Activated naive CD8-positive, alpha-beta T cell treated with anti-CD3 and anti-CD28 coated beads, Interleukin-2, amount 50 U/mL, for 24 hours (primary cell): ENCODE measurements around the gene MANEA.
"Not testable (repeated sequence)": the region's sequence is repeated elsewhere in the genome, so short reads cannot be mapped to it uniquely, and the experiment has no call there.

Source experiments
- ATAC-seq: fragments of 150-1000 bp; cut with Tn5 transposase; one replicate; pipeline ENCODE4 v1.10.0; 2021
- DNase-seq: peaks from one replicate; pipeline ENCODE4 v3.0.0; 2021
- H3K27ac Mint-ChIP-seq: one replicate; pipeline ENCODE4 v1.8.0; 2021; ENCODE audit warnings: mild to moderate bottlenecking, mixed read lengths
- H3K27me3 Mint-ChIP-seq: one replicate; pipeline ENCODE4 v1.8.0; 2021; ENCODE audit warnings: mixed read lengths
- H3K36me3 Mint-ChIP-seq: one replicate; pipeline ENCODE4 v1.8.0; 2021; ENCODE audit warnings: low read depth, mixed read lengths
- H3K4me1 Mint-ChIP-seq: one replicate; pipeline ENCODE4 v1.8.0; 2021; ENCODE audit warnings: mixed read lengths
- H3K4me3 Mint-ChIP-seq: one replicate; pipeline ENCODE4 v1.8.0; 2021; ENCODE audit warnings: mild to moderate bottlenecking, moderate library complexity, mixed read lengths
- H3K9me3 Mint-ChIP-seq: one replicate; pipeline ENCODE4 v1.8.0; 2021; ENCODE audit warnings: mixed read lengths

MANEA gene

DNA sequence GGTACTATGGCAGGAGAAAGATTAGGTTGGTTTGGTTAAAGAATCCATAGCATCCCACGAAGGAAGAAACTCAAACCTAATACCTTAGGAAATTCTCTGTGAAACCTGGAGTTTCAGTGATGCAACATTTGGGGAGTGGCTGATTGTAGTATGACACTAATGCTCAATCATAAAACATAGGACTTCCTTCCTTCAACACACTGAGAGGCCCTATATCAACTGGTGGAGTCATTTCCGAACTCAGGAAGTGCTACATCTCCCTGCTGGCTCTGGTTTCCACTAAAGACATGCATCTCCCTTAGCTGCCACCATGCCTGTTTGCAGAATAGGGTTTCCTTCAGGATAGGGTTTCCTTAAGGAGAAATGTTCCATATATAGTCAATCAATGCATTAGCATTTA, 5.2 kb upstream of the MANEA start:
- H3K4me1 Mint-ChIP-seq = peaks cover 20% of the 10 kb centered on the region
- no peak for DNase-seq
- no peak overlapping the region for H3K4me3 Mint-ChIP-seq
- H3K27ac Mint-ChIP-seq = no peak overlapping the region
- ATAC-seq = no peak
- H3K36me3 Mint-ChIP-seq = no peaks in the 10 kb centered on the region
- no peaks in the 10 kb centered on the region for H3K27me3 Mint-ChIP-seq
- H3K9me3 Mint-ChIP-seq = no peaks in the 10 kb centered on the region

DNA sequence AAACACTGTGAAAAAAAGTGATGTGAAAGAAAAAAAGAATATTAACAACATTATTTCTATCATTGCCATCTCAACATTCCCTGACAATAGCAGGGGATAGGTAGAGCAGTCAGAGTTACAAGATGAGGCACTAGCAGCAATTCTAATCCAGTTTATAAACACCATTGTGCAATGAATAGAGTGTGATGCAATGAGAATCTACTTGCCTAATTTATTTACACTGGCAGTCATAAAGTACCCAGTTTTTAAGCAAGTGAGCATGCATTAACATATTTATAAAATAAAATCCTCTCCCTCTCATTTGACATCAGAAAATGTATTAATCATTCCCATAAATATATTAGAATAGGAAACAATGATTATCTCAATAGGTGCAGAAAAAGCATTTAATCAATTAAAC, 2.5 kb upstream of the MANEA start:
- no peak for DNase-seq
- Mint-ChIP-seq H3K36me3 (peaks cover 8% of the 10 kb centered on the region), H3K4me3 (peak overlapping the region; percentile 97), H3K9me3 (no peaks in the 10 kb centered on the region), H3K27me3 (no peaks in the 10 kb centered on the region), H3K27ac (no peak overlapping the region), H3K4me1 (peaks cover 39% of the 10 kb centered on the region)
- no peak for ATAC-seq

GRCh38 chr6:95576218-95576997, 927 bp upstream of the MANEA start:
- H3K4me1 Mint-ChIP-seq = peaks cover 37% of the 10 kb centered on the region
- H3K27ac Mint-ChIP-seq = peak overlapping the region; percentile 98
- DNase-seq (no peak), ATAC-seq (no peak)
- no peaks in the 10 kb centered on the region for H3K9me3 Mint-ChIP-seq
- no peaks in the 10 kb centered on the region for H3K27me3 Mint-ChIP-seq
- peaks cover 8% of the 10 kb centered on the region for H3K36me3 Mint-ChIP-seq
- H3K4me3 Mint-ChIP-seq = peak overlapping the region; percentile 97

DNA sequence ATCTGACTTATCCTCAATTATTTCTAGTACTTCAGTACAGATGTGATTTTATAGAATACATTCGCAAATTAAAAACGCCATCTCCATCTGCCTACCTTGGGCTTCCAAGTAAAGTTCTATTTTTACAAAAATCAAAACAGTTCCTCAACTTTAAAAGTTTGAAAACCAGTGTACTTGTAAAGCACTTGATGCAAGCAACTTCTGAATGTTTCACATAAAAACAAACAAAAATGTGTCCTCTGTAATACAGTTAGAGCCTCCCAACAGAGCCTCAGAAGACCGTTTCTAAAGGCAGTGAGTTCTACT, 384 bp upstream of the MANEA start:
- Mint-ChIP-seq H3K36me3 (peaks cover 10% of the 10 kb centered on the region), H3K4me1 (peaks cover 37% of the 10 kb centered on the region), H3K9me3 (no peaks in the 10 kb centered on the region), H3K4me3 (peak overlapping the region; percentile 97), H3K27ac (peak overlapping the region; percentile 98), H3K27me3 (no peaks in the 10 kb centered on the region)
- DNase-seq (no peak), ATAC-seq (no peak)

DNA sequence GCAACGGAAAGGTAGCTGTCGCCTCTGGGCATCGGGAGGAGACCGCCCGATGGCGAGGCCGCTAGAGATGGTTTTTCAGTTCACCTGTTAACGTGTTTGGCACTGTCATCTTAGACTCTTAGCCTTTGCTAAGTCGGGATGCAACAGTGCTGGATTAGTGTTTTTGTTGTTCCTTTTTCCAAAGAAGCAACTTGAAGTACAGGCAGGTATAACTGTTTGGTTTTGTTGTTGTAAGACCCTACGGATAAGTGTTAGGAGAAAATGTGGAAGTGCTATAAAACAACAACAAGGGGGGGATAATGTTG, 723 bp downstream of the MANEA start:
- H3K36me3 Mint-ChIP-seq = peaks cover 16% of the 10 kb centered on the region
- H3K9me3 Mint-ChIP-seq = no peaks in the 10 kb centered on the region
- peak overlapping the region; percentile 97 for H3K4me3 Mint-ChIP-seq
- ATAC-seq (no peak), DNase-seq (no peak)
- peak overlapping the region; percentile 98 for H3K27ac Mint-ChIP-seq
- peaks cover 32% of the 10 kb centered on the region for H3K4me1 Mint-ChIP-seq
- H3K27me3 Mint-ChIP-seq = no peaks in the 10 kb centered on the region

GRCh38 chr6:95581073-95581472, 3.7 kb downstream of the MANEA start:
- no peak for ATAC-seq
- H3K27ac Mint-ChIP-seq = no peak overlapping the region
- H3K9me3 Mint-ChIP-seq = peaks cover 6% of the 10 kb centered on the region
- H3K4me1 Mint-ChIP-seq = peaks cover 19% of the 10 kb centered on the region
- DNase-seq = no peak
- no peak overlapping the region for H3K4me3 Mint-ChIP-seq
- no peaks in the 10 kb centered on the region for H3K27me3 Mint-ChIP-seq
- H3K36me3 Mint-ChIP-seq = peaks cover 28% of the 10 kb centered on the region

DNA sequence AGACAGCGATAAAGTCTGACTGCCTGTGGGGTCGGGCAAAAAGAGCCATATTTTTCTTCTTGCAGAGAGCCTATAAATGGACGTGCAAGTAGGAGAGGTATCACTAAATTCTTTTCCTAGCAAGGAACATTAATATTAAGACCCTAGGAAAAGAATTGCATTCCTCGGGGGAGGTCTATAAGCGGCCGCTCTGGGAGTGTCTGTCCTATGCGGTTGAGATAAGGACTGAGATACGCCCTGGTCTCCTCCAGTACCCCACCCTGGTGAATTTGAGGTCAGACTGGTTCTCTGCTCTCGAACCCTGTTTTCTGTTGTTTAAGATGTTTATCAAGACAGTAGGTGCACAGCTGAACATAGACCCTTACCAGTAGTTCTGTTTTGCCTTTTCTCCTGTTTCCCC, 6.9 kb downstream of the MANEA start:
- not testable (repeated sequence) for H3K27ac Mint-ChIP-seq, H3K9me3 Mint-ChIP-seq, H3K27me3 Mint-ChIP-seq, H3K4me3 Mint-ChIP-seq, DNase-seq, ATAC-seq
- H3K4me1 Mint-ChIP-seq = peaks cover 21% of the 10 kb centered on the region
- peaks cover 34% of the 10 kb centered on the region for H3K36me3 Mint-ChIP-seq

GRCh38 chr6:95587989-95588388, 10.7 kb downstream of the MANEA start:
- Mint-ChIP-seq H3K4me1 (peaks cover 20% of the 10 kb centered on the region), H3K4me3 (peak overlapping the region; percentile 5)
- ATAC-seq = no peak

DNA sequence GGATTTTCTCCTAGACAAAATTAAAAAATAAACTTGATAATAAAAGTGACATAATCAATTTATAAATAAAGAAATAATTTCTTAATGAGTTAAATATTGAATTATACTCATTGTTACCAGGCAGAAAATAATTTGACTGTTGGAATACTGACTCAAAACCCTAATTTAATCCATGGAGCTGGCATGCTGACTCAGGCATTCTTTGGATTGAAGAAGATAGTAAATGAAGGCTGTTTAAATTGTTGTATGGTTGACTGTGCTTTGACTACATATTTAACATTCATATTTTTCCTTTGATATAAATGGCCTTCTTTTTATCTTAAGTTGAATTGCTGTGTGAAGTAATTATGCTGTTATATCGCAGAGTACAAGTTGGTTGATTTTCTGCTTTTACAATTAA, 11.7 kb downstream of the MANEA start:
- Mint-ChIP-seq H3K27me3 (no peaks in the 10 kb centered on the region), H3K4me1 (peaks cover 23% of the 10 kb centered on the region), H3K9me3 (peaks cover 6% of the 10 kb centered on the region), H3K27ac (no peak overlapping the region), H3K4me3 (no peak overlapping the region), H3K36me3 (peaks cover 34% of the 10 kb centered on the region)
- DNase-seq (no peak), ATAC-seq (no peak)

More at GRCh38 chr6:95587989-95588388, 10.7 kb downstream of the MANEA start:
- DNase-seq = no peak
- H3K27ac Mint-ChIP-seq = no peak overlapping the region
- peaks cover 36% of the 10 kb centered on the region for H3K36me3 Mint-ChIP-seq
- no peaks in the 10 kb centered on the region for H3K27me3 Mint-ChIP-seq
- peaks cover 6% of the 10 kb centered on the region for H3K9me3 Mint-ChIP-seq

GRCh38 chr6:95589826-95590570, 12.7 kb downstream of the MANEA start:
- peaks cover 23% of the 10 kb centered on the region for H3K4me1 Mint-ChIP-seq
- H3K27me3 Mint-ChIP-seq = no peaks in the 10 kb centered on the region
- no peak overlapping the region for H3K27ac Mint-ChIP-seq
- no peaks in the 10 kb centered on the region for H3K9me3 Mint-ChIP-seq
- no peak overlapping the region for H3K4me3 Mint-ChIP-seq
- DNase-seq (no peak), ATAC-seq (no peak)
- H3K36me3 Mint-ChIP-seq = peaks cover 26% of the 10 kb centered on the region

GRCh38 chr6:95593025-95593424, 15.7 kb downstream of the MANEA start:
- ATAC-seq = no peak
- no peak overlapping the region for H3K4me3 Mint-ChIP-seq
- DNase-seq = no peak
- H3K4me1 Mint-ChIP-seq = peaks cover 12% of the 10 kb centered on the region
- H3K36me3 Mint-ChIP-seq = peaks cover 16% of the 10 kb centered on the region
- no peaks in the 10 kb centered on the region for H3K9me3 Mint-ChIP-seq
- no peaks in the 10 kb centered on the region for H3K27me3 Mint-ChIP-seq
- H3K27ac Mint-ChIP-seq = no peak overlapping the region

DNA sequence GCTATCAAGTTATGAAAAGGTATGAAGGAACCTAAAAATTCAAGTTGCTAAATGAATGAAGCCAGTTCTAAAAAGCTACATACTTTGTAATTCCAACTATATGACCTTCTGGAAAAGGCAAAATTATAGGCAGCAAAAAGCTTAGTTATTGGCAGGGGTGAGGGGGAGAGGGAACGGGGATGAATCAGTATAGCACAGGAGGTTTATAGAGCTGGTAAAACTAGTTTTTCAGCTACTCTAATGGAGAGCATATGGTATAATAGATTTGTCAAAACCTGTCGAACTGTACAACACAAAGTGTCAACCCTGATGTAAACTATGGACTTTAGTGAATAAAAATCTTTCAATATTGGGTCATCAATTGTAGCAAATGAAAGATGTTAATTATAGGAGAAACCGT, 18.7 kb downstream of the MANEA start:
- Mint-ChIP-seq H3K27ac (no peak overlapping the region), H3K27me3 (no peaks in the 10 kb centered on the region), H3K4me3 (no peak overlapping the region), H3K36me3 (peaks cover 19% of the 10 kb centered on the region), H3K9me3 (no peaks in the 10 kb centered on the region), H3K4me1 (peaks cover 8% of the 10 kb centered on the region)
- ATAC-seq (no peak), DNase-seq (no peak)

DNA sequence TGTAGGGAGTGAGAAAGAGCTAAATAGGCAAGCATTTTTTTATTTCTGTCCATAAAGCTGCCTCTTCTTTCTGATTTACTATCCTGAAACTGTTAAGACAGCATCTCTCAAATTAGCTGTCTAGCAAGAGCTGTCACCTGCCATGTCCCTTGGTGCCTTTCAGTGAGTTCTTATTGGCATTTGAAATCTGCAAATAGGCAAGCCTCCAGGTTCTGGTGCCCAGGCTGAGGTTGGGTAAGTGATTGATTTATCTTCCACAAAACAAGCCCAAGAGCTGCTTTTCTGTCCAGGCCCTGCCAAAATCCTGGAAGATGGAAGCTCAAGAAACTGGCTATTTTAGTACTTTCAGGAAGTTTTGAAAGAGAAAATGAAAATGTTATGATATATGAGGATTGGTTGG, 22.4 kb downstream of the MANEA start:
- H3K9me3 Mint-ChIP-seq = no peaks in the 10 kb centered on the region
- no peak overlapping the region for H3K4me3 Mint-ChIP-seq
- no peak for DNase-seq
- no peaks in the 10 kb centered on the region for H3K4me1 Mint-ChIP-seq
- ATAC-seq = no peak
- peaks cover 13% of the 10 kb centered on the region for H3K36me3 Mint-ChIP-seq
- no peak overlapping the region for H3K27ac Mint-ChIP-seq
- no peaks in the 10 kb centered on the region for H3K27me3 Mint-ChIP-seq

GRCh38 chr6:95601133-95601532, 23.8 kb downstream of the MANEA start:
- Mint-ChIP-seq H3K27me3 (no peaks in the 10 kb centered on the region), H3K4me3 (no peak overlapping the region), H3K36me3 (peaks cover 15% of the 10 kb centered on the region), H3K27ac (no peak overlapping the region), H3K4me1 (no peaks in the 10 kb centered on the region), H3K9me3 (no peaks in the 10 kb centered on the region)
- ATAC-seq (no peak), DNase-seq (no peak)

DNA sequence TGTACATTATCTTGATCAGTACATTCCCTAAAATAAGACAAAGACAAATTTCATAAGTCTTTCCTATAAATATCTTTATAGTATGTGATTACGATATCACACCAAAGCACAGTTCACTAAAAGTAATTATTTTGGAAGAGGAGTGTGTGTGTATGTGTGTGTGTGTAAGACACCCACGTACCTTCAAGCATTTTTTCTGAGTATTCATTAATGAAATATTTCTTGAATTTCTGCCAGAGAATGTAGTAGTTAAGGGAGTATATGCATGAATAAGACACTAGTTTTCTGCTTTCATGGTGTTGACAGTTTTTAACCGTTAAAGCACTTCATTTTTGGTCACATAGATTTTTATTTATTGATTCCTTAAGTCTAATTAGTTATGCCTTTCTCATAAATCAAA, 36.8 kb downstream of the MANEA start:
- Mint-ChIP-seq H3K27ac (no peak overlapping the region), H3K9me3 (no peaks in the 10 kb centered on the region), H3K27me3 (peaks cover 2% of the 10 kb centered on the region), H3K4me1 (no peaks in the 10 kb centered on the region), H3K36me3 (no peaks in the 10 kb centered on the region), H3K4me3 (no peak overlapping the region)
- DNase-seq (no peak), ATAC-seq (no peak)
